ENCODE results near the gene SEPTIN10. TPM values are rescaled to one million over a fixed set of nuclear protein-coding genes. Genes with fewer than 3 reads are reported as not detected.

Gene SEPTIN10
- total and polyA plus RNA-seq, 2 of the 8 experiments (the other 6 are each of a cell fraction or from before 2014, with no cell fraction given): 23.7 to 101 TPM

GRCh38 chr2:109527846-109528705 lies 85.7 kb downstream of the SEPTIN10 start:
- H3K36me3 ChIP-seq (ENCODE audit: control insufficient read depth in 2 of 4, insufficient read depth in 4 of 4, low read length in 3 of 4): no peaks in the 10 kb centered on the region
- H2BK15ac ChIP-seq (ENCODE audit: low read length): no peak overlapping the region
- H3K27me3 ChIP-seq (replicated peaks in 1 of 4; ENCODE audit: control insufficient read depth in 3 of 4, extremely low read depth in 1 of 4, insufficient read depth in 3 of 4, low read length in 3 of 4): no peaks in the 10 kb centered on the region
- no peak overlapping the region for H3K23ac ChIP-seq (ENCODE audit: insufficient read length)
- no peak overlapping the region for H3K4me3 ChIP-seq (ENCODE audit: extremely low read depth in 1 of 4, insufficient read depth in 2 of 4, low read depth in 3 of 4, low read length in 4 of 4)
- H2AFZ ChIP-seq (ENCODE audit: low read length): no peak overlapping the region
- H4K5ac ChIP-seq (ENCODE audit: insufficient read length, low read depth, low read length): no peak overlapping the region
- no peak overlapping the region for H4K91ac ChIP-seq (replicated peaks; ENCODE audit: insufficient read length, low read length)
- H3K4ac ChIP-seq (replicated peaks; ENCODE audit: insufficient read length, low read depth, low read length): no peak overlapping the region
- no peak overlapping the region for H2BK5ac ChIP-seq (ENCODE audit: low read depth, low read length)
- no peaks in the 10 kb centered on the region for H3K9me3 ChIP-seq (ENCODE audit: insufficient read depth in 2 of 2, low read depth in 1 of 2, low read length in 1 of 2)
- no peak overlapping the region for H3K9ac ChIP-seq (replicated peaks in 1 of 4; ENCODE audit: extremely low read depth in 1 of 4, low read depth in 3 of 4, low read length in 3 of 4)
- H3K18ac ChIP-seq (ENCODE audit: extremely low read depth, low read length): no peak overlapping the region
- WGBS, 2 experiments (ENCODE audit: extremely low coverage in 1 of 2, insufficient coverage in 1 of 2, insufficient read length in 1 of 2, insufficient replicate concordance in 2 of 2, low coverage in 1 of 2, low lambda C conversion rate in 2 of 2, missing lambda C conversion rate in 1 of 2): 89% methylated on average over 16 of the region's 16 CpGs; no CpG with 5 or more reads in 1 of the 2 experiments
- no peak overlapping the region for H3K27ac ChIP-seq (ENCODE audit: low read depth, low read length)
- H2AK5ac ChIP-seq (ENCODE audit: low read depth, low read length): no peak overlapping the region
- H3K4me2 ChIP-seq (ENCODE audit: insufficient read depth in 1 of 2, low read depth in 2 of 2, low read length in 2 of 2): no peak overlapping the region
- TF ChIP-seq TBP (IDR thresholded peaks at IDR 0.05; ENCODE audit: low read depth, low read length): no peak
- no peak for TF ChIP-seq SRF (IDR thresholded peaks at IDR 0.05; ENCODE audit: low read depth, low read length)
- no peak overlapping the region for H2BK12ac ChIP-seq (ENCODE audit: low read depth, low read length)
- no peak overlapping the region for H2BK20ac ChIP-seq (ENCODE audit: low read length)
- no peak overlapping the region for H2BK120ac ChIP-seq (replicated peaks; ENCODE audit: low read depth, low read length)
- no peak overlapping the region for H4K8ac ChIP-seq (ENCODE audit: extremely low read depth, insufficient read depth, low read length)
- CTCF ChIA-PET (ENCODE audit: partially characterized antibody): interaction anchor here (0.8 to 3.3 kb wide), 3 partner anchors 10 to 17 kb away, joined by 3 to 13 read pairs (median 3); no protein-coding TSS in a partner anchor
- H3K56ac ChIP-seq (replicated peaks; ENCODE audit: insufficient read length, low read depth, low read length): no peak overlapping the region
- peaks cover 2% of the 10 kb centered on the region; the same call in 1 of the 2 replicates for H3K23me2 ChIP-seq (ENCODE audit: low read depth, low read length)
- POLR2A ChIA-PET (ENCODE audit: partially characterized antibody): no interaction called here
- H3K79me2 ChIP-seq (ENCODE audit: control insufficient read depth in 1 of 2, insufficient read depth in 2 of 2, low read length in 2 of 2): no peaks in the 10 kb centered on the region
- DNase-seq (ENCODE audit: low read depth in 1 of 2, low spot score in 2 of 2): no peak
- H3K14ac ChIP-seq (ENCODE audit: insufficient read length): no peak overlapping the region
- no peaks in the 10 kb centered on the region for H4K20me1 ChIP-seq (replicated peaks in 1 of 2; ENCODE audit: control insufficient read depth in 1 of 2, insufficient read depth in 2 of 2, low read length in 2 of 2)
- H3K4me1 ChIP-seq (replicated peaks in 1 of 4; ENCODE audit: control insufficient read depth in 3 of 4, insufficient read depth in 4 of 4, low read length in 3 of 4): no peaks in the 10 kb centered on the region
- no peaks in the 10 kb centered on the region for H3K79me1 ChIP-seq (ENCODE audit: low read depth, low read length)
- no peak for FAIRE-seq

Measured in H1 (cell line).